ENCODE measurements around the gene GUCY2F.

GRCh38 chrX:109344678-109345077, 137.2 kb downstream of the GUCY2F start:
- TF ChIP-seq CTCF (conservative IDR thresholded peaks at IDR 0.05; ENCODE audit: low read length) (no peak), EZH2phosphoT487 (IDR thresholded peaks at IDR 0.05; ENCODE audit: borderline replicate concordance) (no peak)

All from Loucy (cell line).